Measurements from ENCODE around the gene NEO1. TPM values are rescaled to one million over a fixed set of nuclear protein-coding genes. Genes with fewer than 3 reads are reported as not detected.

NEO1 gene
- total RNA-seq, 4 donors from 2014 or later, result 12.7 to 30.5 (median 16.4) TPM

DNA sequence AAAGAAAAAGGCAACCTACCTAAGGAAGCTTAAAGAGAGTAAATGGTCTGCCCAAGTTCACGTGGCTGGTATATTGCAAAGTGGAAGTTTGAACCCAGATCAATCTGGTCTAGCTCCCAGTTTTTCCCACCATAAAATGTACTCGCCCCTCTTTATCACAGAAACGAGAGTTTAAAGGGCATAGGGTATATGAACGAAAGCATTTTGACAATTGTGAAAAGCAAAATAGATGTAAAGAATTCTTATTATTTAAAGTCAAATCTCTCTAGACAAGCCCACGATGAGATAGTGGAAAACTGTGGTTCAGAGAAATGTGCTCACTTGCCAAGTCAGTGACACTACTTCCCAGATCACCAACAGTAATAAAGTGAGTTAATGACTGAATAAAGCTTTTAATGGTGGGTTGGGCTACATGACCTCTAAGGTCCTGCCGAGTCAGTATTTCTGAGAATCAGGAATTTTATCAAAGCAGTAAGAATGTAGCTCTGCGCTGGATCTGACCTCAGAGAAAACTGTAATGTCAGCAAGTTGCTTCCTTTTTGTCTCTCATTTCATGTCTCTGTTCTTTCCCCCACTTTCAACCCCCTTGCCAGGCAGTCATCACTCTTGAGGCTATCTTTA is 23.3 kb upstream of the NEO1 start:
- TF ChIP-seq, protein P1, sequence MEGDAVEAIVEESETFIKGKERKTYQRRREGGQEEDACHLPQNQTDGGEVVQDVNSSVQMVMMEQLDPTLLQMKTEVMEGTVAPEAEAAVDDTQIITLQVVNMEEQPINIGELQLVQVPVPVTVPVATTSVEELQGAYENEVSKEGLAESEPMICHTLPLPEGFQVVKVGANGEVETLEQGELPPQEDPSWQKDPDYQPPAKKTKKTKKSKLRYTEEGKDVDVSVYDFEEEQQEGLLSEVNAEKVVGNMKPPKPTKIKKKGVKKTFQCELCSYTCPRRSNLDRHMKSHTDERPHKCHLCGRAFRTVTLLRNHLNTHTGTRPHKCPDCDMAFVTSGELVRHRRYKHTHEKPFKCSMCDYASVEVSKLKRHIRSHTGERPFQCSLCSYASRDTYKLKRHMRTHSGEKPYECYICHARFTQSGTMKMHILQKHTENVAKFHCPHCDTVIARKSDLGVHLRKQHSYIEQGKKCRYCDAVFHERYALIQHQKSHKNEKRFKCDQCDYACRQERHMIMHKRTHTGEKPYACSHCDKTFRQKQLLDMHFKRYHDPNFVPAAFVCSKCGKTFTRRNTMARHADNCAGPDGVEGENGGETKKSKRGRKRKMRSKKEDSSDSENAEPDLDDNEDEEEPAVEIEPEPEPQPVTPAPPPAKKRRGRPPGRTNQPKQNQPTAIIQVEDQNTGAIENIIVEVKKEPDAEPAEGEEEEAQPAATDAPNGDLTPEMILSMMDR (IDR thresholded peaks at IDR 0.05; ENCODE audit: low read depth), result no peak

DNA sequence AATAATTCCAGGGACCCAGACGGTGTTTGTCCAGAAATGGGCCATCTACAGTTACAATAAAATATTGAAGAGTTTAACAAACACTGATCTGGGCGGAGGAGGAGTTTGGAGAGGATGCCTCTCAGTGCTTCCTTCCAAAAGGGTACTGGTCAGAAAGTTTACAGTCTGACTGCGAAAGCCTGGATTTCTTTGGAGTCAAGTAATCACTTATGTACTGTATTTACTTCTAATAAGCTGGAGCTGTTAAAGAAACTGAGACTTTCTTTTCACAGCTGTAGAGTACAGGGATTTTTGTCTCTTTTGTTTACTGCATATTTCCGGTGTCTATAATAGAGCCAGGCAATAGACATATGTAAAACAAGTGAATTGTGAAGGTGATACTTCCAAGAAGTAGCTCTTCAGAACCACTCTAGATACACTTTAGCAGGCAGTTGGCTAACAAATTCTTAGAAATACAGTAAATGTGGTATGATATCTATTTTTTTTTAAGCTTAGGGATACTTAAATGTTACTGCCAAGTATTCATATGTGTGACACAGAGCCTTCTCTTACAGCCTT is 22.1 kb upstream of the NEO1 start:
- TF ChIP-seq, protein P1 (IDR thresholded peaks at IDR 0.05; ENCODE audit: low read depth), result no peak

DNA sequence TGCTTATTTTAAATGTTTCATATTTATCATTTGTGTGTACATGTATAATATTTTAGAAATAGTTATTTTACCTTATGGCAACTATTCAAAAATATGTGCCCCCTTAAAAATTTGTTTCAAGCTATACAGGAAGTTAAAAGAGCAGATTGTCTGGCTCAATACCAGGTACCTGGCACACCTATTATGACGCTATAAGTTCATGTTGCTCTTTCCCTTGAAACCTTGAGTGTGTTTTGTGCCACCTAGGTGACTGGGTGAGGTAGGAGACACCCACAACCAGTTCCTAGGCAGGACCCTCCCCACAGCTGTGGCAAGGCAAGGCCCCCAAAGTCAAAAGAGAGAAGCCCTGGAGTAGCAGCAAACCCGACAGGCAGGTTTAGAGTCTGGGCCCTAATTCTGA is 20.6 kb upstream of the NEO1 start:
- TF ChIP-seq, protein P1 (IDR thresholded peaks at IDR 0.05; ENCODE audit: low read depth), result no peak

DNA sequence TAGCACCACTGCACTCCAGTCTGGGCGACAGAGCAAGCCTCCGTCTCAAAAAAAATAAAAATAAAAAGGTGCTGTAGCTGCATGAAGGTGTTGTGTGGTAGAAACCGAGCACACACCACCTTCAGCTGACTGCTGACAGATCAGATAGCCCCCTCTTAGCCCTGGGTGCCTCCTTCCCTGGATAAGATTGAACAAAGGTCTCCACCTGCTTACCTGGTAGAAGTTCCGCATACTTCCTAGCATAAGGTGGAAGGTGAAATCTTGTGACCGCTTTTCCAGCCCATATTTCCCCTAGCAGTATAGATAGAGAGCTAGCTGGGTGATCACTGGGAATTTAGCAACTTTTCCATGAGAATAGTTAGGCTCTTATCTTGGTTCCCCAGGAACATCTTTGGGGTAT is 18.7 kb upstream of the NEO1 start:
- TF ChIP-seq, protein P1 (IDR thresholded peaks at IDR 0.05; ENCODE audit: low read depth), result no peak

DNA sequence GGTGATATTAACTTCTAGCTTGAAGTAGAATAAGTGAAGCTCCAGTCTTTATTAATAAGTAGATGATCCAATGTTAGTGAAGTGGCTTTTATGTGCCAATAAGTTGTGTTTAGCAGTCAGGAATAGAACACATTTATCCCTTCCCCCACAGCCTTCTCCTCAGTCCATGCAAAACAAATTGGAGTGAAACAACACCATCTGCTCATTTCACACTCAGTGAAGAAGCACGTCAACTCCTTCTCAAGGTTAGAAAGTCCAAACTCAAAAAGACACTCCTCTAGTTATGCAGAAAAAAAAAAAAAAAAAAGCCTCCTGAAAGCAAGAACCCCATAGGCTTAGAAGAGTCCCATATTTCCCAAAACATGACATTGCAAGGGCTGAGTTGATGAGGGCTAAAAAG is 18.0 kb upstream of the NEO1 start:
- TF ChIP-seq, protein P1 (IDR thresholded peaks at IDR 0.05; ENCODE audit: low read depth), result no peak

DNA sequence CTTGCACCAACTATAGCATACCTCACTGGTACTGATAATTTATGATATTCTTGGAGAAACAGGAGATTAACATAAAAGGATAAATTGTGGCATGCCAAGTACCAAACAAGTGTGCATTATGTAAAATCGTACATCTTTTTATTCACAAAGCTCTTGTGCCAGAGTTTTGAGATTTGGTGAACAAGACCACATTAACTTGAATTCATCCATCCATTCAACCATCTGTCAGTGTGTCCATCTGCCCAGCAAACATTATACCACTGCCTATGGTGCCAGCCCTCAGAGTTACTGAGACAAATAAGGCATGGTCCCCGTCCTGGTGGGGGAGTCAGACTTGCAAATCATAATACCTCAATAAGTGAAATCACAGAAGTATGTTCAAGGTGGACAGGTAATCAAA is 17.0 kb upstream of the NEO1 start:
- TF ChIP-seq, protein P1 (IDR thresholded peaks at IDR 0.05; ENCODE audit: low read depth), result no peak

DNA sequence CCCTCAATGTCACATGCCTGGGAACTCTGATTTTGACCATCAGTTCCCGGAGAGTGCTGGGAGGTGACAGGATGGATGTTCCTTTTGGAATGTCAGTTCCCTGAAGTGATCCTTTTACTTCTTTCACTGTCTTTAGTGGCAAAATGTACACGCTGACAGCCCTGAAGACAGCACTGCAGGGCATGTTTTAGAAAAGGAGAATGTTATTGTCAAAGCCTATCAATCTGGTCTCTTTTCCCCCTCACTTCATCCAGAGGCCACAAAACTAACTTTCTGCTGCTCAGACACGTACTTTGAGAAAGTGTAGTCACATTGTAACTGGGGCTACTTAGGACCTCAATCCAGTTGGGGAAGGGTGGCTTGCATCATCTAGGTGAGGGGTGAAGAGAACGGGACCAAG is 14.0 kb upstream of the NEO1 start:
- TF ChIP-seq, protein P1 (IDR thresholded peaks at IDR 0.05; ENCODE audit: low read depth), result no peak

Data from subcutaneous adipose tissue (tissue), 4 donors.